Keratinocyte (primary cell): ENCODE measurements around the gene ANKRD30A.

Source experiments
- CTCF ChIP-seq, 3 experiments: IDR thresholded peaks in 1 of 3; conservative IDR thresholded peaks in 1 of 3; optimal IDR thresholded peaks in 1 of 3; 2 replicates in 2 of 3; 3 replicates in 1 of 3; pipeline versions ENCODE3 to v1.5.1; 2011; ENCODE audit warnings: low read length in 3 of 3, mild to moderate bottlenecking in 3 of 3, moderate library complexity in 2 of 3, control low read depth in 1 of 3, inconsistent platforms in 1 of 3; ENCODE audit not compliant: insufficient read depth in 2 of 3; ENCODE audit errors: extremely low read depth in 1 of 3
- EZH2 ChIP-seq: IDR thresholded peaks from one replicate; pipeline ENCODE4 v1.6.1; 2012; ENCODE audit warnings: inconsistent platforms, mild to moderate bottlenecking, low read length, moderate library complexity

GRCh38 chr10:37222046-37222445 lies 96.6 kb downstream of the ANKRD30A start:
- TF ChIP-seq CTCF (optimal IDR thresholded peaks at IDR 0.05 in 1 of 3, IDR thresholded peaks at IDR 0.05 in 1 of 3, conservative IDR thresholded peaks at IDR 0.05 in 1 of 3; ENCODE audit: extremely low read depth in 1 of 3, insufficient read depth in 2 of 3, low read length in 3 of 3), result no peak
- no peak for TF ChIP-seq EZH2
